PC-3 (cell line): ENCODE measurements around the gene POLA1. TPM values are rescaled to one million over a fixed set of nuclear protein-coding genes. Genes with fewer than 3 reads are reported as not detected.

Experiments
- ATAC-seq: fragments of 200-7000 bp; cut with Tn5 transposase; 2 replicates; pipeline ENCODE4 v1.9.1; 2020; ENCODE audit warnings: mild to moderate bottlenecking, moderate library complexity
- BruUV-seq: library from RNA; stranded (reverse); fragments of 400-500 nt; replicated peaks from 2 replicates; lab custom pipeline; 2021; lab: Mats Ljungman, UMichigan
- CTCF ChIA-PET: fragments of 300-600 bp; sonication (Branson Sonifier 250); formaldehyde crosslinking; loops from one replicate; lab custom pipeline; 2022; ENCODE audit warnings: antibody characterized with exemption; lab: Charles Lee
- POLR2A ChIA-PET: fragments of 300-600 bp; sonication (Branson Sonifier 250); formaldehyde crosslinking; loops from one replicate; lab custom pipeline; 2022; ENCODE audit warnings: antibody characterized with exemption; ENCODE audit not compliant: unreplicated experiment; lab: Charles Lee
- DNase-seq: peaks from one replicate; pipeline ENCODE4 v3.0.0-alpha.2; 2015
- H2AFZ ChIP-seq: fragments of 300-600 bp; sonication (generic); 2 replicates; pipeline ENCODE4 v1.6.0; 2016; ENCODE audit warnings: antibody characterized with exemption, low read length
- H3F3A ChIP-seq: fragments of 300-600 bp; sonication (generic); one replicate; pipeline ENCODE4 v1.6.0; 2017; ENCODE audit warnings: antibody characterized with exemption, low read length, control low read depth, mild to moderate bottlenecking; ENCODE audit not compliant: unreplicated experiment
- H3K27ac ChIP-seq: fragments of 300-600 bp; sonication (generic); 2 replicates; pipeline ENCODE4 v1.5.1; 2016; ENCODE audit warnings: mild to moderate bottlenecking, low read length
- H3K27me3 ChIP-seq: fragments of 300-600 bp; sonication (generic); 2 replicates; pipeline ENCODE4 v1.6.1; 2016; ENCODE audit warnings: low read length, mixed read lengths
- H3K36me3 ChIP-seq: fragments of 300-600 bp; sonication (generic); 2 replicates; pipeline ENCODE4 v1.6.1; 2016; ENCODE audit warnings: low read depth, mixed run types, low read length, mixed read lengths
- H3K4me1 ChIP-seq: fragments of 300-600 bp; sonication (generic); 2 replicates; pipeline ENCODE4 v1.5.1; 2016; ENCODE audit warnings: low read length; ENCODE audit not compliant: insufficient read depth
- H3K4me2 ChIP-seq: fragments of 300-600 bp; sonication (generic); 2 replicates; pipeline ENCODE4 v1.6.0; 2016; ENCODE audit warnings: low read length
- H3K4me3 ChIP-seq: fragments of 300-600 bp; sonication (generic); 2 replicates; pipeline ENCODE4 v1.5.1; 2016; ENCODE audit warnings: mild to moderate bottlenecking, low read length, mixed read lengths
- H3K79me2 ChIP-seq: fragments of 300-600 bp; sonication (generic); 2 replicates; pipeline ENCODE4 v1.6.1; 2017; ENCODE audit warnings: low read length, mixed read lengths
- H3K9ac ChIP-seq: fragments of 300-600 bp; sonication (generic); 2 replicates; pipeline ENCODE4 v1.6.0; 2016; ENCODE audit warnings: mild to moderate bottlenecking, low read length
- H3K9me2 ChIP-seq: fragments of 300-600 bp; sonication (generic); replicated peaks from 2 replicates; pipeline ENCODE4 v1.6.1; 2016; ENCODE audit warnings: mixed run types, low read length, mixed read lengths
- H3K9me3 ChIP-seq: fragments of 300-600 bp; sonication (generic); 2 replicates; pipeline ENCODE4 v1.6.1; 2016; ENCODE audit warnings: low read length, mixed read lengths
- H4K20me1 ChIP-seq: fragments of 300-600 bp; sonication (generic); 2 replicates; pipeline ENCODE4 v1.6.1; 2016; ENCODE audit warnings: low read length, mixed read lengths
- CTCF ChIP-seq: fragments of 300-600 bp; sonication (generic); conservative IDR thresholded peaks from 2 replicates; pipeline ENCODE4 v1.5.1; 2017; ENCODE audit warnings: antibody characterized with exemption, low read depth, mild to moderate bottlenecking, low read length
- EZH2 ChIP-seq: fragments of 300-600 bp; sonication (generic); IDR thresholded peaks from one replicate; pipeline ENCODE4 v1.6.1; 2017; ENCODE audit warnings: antibody characterized with exemption, mild to moderate bottlenecking, low read length; ENCODE audit not compliant: unreplicated experiment
- EZH2phosphoT487 ChIP-seq: fragments of 300-600 bp; sonication (generic); IDR thresholded peaks from 2 replicates; pipeline ENCODE4 v1.6.1; 2018; ENCODE audit warnings: mild to moderate bottlenecking, antibody characterized with exemption, low read length, borderline replicate concordance
- intact Hi-C: fragments of 100-400 bp; cut with micrococcal nuclease; formaldehyde crosslinking; loops from 2 replicates; pipeline ENCODE4 v1.9.0; 2023
- total RNA-seq: library from RNA; depleted of rRNA; stranded (reverse); fragments of >200 nt; gene quantifications from 2 replicates; pipeline ENCODE4 v1.2.3, GENCODE V29; 2014

POLA1 gene
- total RNA-seq, 1 experiment from 2014 or later = 19.6 TPM

- intact Hi-C loops = no loop called here
- POLR2A ChIA-PET = no interaction called here
- no peak for ATAC-seq
Measured at GRCh38 chrX:24934279-24934678, 240.6 kb downstream of the POLA1 start.

GRCh38 chrX:24945009-24945408, 251.3 kb downstream of the POLA1 start:
- ATAC-seq = no peak
- Histone ChIP-seq H3K4me1 (no peaks in the 10 kb centered on the region), H3K27ac (no peak overlapping the region), H3F3A (no peaks in the 10 kb centered on the region), H3K36me3 (no peaks in the 10 kb centered on the region; the same call in 1 of the 2 replicates), H3K27me3 (no peaks in the 10 kb centered on the region), H3K9me3 (no peaks in the 10 kb centered on the region), H3K4me3 (no peak overlapping the region), H3K9me2 (no peaks in the 10 kb centered on the region), H3K4me2 (no peak overlapping the region), H3K79me2 (no peaks in the 10 kb centered on the region), H4K20me1 (no peaks in the 10 kb centered on the region), H3K9ac (no peak overlapping the region), H2AFZ (no peak overlapping the region)
- ChIA-PET POLR2A (no interaction called here), CTCF (no interaction called here)
- no peak for TF ChIP-seq CTCF
- TF ChIP-seq EZH2 = no peak
- no peak for TF ChIP-seq EZH2phosphoT487
- DNase-seq = no peak
- intact Hi-C loops = no loop called here
- BruUV-seq = no TSS peak

More at GRCh38 chrX:24934279-24934678, 240.6 kb downstream of the POLA1 start:
- no peaks in the 10 kb centered on the region for H3K79me2 ChIP-seq
- DNase-seq = no peak
- H3K27ac ChIP-seq = no peak overlapping the region
- H3F3A ChIP-seq = no peaks in the 10 kb centered on the region
- H4K20me1 ChIP-seq = no peaks in the 10 kb centered on the region
- H3K9me3 ChIP-seq = no peaks in the 10 kb centered on the region
- no peaks in the 10 kb centered on the region for H3K4me1 ChIP-seq
- no peaks in the 10 kb centered on the region; the same call in 1 of the 2 replicates for H3K36me3 ChIP-seq
- no peaks in the 10 kb centered on the region for H3K27me3 ChIP-seq
- H2AFZ ChIP-seq = no peak overlapping the region
- no peaks in the 10 kb centered on the region for H3K9me2 ChIP-seq
- BruUV-seq = no TSS peak
- no peak overlapping the region for H3K4me2 ChIP-seq
- TF ChIP-seq EZH2phosphoT487 = no peak
- no peak for TF ChIP-seq CTCF
- TF ChIP-seq EZH2 = no peak
- CTCF ChIA-PET = no interaction called here
- H3K4me3 ChIP-seq = no peak overlapping the region
- no peak overlapping the region for H3K9ac ChIP-seq

- H3K4me2 ChIP-seq = no peak overlapping the region
- no peak overlapping the region for H3K27ac ChIP-seq
- H3K4me3 ChIP-seq = no peak overlapping the region
- H3K4me1 ChIP-seq = no peaks in the 10 kb centered on the region
- H4K20me1 ChIP-seq = no peaks in the 10 kb centered on the region
- no peaks in the 10 kb centered on the region for H3K27me3 ChIP-seq
- DNase-seq (no peak), ATAC-seq (no peak)
- no peaks in the 10 kb centered on the region for H3K79me2 ChIP-seq
- no peak overlapping the region for H2AFZ ChIP-seq
- ChIA-PET CTCF (no interaction called here), POLR2A (no interaction called here)
- H3K36me3 ChIP-seq = no peaks in the 10 kb centered on the region; the same call in 1 of the 2 replicates
- H3K9me3 ChIP-seq = no peaks in the 10 kb centered on the region
- no peaks in the 10 kb centered on the region for H3K9me2 ChIP-seq
- intact Hi-C loops = no loop called here
- no peaks in the 10 kb centered on the region for H3F3A ChIP-seq
- no TSS peak for BruUV-seq
- no peak for TF ChIP-seq CTCF
- TF ChIP-seq EZH2phosphoT487 = no peak
- no peak for TF ChIP-seq EZH2
- no peak overlapping the region for H3K9ac ChIP-seq
Measured at GRCh38 chrX:24946369-24946768, 252.7 kb downstream of the POLA1 start.
